Measurements from ENCODE around the gene DLG2.

The DLG2 gene

DNA sequence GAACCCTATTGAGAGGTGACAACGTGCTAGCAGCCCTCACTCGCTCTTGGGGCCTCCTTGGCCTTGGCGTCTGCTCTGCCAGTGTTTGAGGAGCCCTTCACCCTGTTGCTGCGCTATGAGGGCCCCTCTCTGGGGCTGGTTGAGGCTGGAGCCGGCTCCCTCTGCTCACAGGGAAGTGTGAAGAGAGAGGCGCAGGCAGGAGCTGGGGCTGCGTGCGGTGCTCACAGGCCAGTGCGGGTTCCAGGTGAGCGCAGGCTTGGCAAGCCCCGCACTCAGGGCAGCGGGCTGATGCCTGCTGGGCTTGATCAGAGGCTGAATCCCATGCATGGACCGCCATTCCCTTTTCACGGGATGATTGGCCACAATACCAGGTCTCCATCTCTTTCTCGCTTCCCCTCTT, 90.7 kb downstream of the DLG2 start:
- no peaks in the 10 kb centered on the region for H3K27me3 Mint-ChIP-seq (ENCODE audit: low read depth)
- H3K27ac Mint-ChIP-seq: no peak overlapping the region
- H3K4me3 Mint-ChIP-seq: no peak overlapping the region
- TF ChIP-seq, protein P1, sequence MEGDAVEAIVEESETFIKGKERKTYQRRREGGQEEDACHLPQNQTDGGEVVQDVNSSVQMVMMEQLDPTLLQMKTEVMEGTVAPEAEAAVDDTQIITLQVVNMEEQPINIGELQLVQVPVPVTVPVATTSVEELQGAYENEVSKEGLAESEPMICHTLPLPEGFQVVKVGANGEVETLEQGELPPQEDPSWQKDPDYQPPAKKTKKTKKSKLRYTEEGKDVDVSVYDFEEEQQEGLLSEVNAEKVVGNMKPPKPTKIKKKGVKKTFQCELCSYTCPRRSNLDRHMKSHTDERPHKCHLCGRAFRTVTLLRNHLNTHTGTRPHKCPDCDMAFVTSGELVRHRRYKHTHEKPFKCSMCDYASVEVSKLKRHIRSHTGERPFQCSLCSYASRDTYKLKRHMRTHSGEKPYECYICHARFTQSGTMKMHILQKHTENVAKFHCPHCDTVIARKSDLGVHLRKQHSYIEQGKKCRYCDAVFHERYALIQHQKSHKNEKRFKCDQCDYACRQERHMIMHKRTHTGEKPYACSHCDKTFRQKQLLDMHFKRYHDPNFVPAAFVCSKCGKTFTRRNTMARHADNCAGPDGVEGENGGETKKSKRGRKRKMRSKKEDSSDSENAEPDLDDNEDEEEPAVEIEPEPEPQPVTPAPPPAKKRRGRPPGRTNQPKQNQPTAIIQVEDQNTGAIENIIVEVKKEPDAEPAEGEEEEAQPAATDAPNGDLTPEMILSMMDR (IDR thresholded peaks at IDR 0.05; ENCODE audit: unreplicated experiment in 3 of 3): no peak
- H3K9me3 Mint-ChIP-seq: peaks cover 4% of the 10 kb centered on the region
- peaks cover 5% of the 10 kb centered on the region for H3K36me3 Mint-ChIP-seq (ENCODE audit: low read depth)
- peaks cover 25% of the 10 kb centered on the region for H3K4me1 Mint-ChIP-seq

DNA sequence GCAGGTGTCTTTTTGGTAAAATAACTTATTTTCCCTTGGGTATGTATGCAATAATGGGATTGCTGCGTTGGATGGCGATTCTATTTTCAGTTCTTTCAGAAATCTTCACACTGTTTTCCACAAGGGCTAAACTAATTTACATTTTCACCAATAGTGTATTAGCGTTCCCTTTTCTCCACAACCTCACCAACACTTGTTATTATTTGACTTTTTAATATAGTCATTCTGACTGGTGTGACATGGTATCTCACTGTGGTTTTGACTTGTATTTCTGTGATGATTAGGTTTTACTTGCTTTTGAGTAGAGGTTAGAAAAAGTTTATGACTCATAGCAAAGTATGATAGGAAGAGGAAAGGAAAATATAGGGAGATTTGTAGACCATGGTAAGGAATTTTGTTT, 92.3 kb downstream of the DLG2 start:
- Mint-ChIP-seq H3K9me3 (peaks cover 4% of the 10 kb centered on the region), H3K4me3 (no peak overlapping the region), H3K27ac (no peak overlapping the region), H3K4me1 (peaks cover 23% of the 10 kb centered on the region), H3K27me3 (ENCODE audit: low read depth) (no peaks in the 10 kb centered on the region), H3K36me3 (ENCODE audit: low read depth) (peaks cover 5% of the 10 kb centered on the region)
- TF ChIP-seq, protein P1 (IDR thresholded peaks at IDR 0.05; ENCODE audit: unreplicated experiment in 3 of 3): no peak

DNA sequence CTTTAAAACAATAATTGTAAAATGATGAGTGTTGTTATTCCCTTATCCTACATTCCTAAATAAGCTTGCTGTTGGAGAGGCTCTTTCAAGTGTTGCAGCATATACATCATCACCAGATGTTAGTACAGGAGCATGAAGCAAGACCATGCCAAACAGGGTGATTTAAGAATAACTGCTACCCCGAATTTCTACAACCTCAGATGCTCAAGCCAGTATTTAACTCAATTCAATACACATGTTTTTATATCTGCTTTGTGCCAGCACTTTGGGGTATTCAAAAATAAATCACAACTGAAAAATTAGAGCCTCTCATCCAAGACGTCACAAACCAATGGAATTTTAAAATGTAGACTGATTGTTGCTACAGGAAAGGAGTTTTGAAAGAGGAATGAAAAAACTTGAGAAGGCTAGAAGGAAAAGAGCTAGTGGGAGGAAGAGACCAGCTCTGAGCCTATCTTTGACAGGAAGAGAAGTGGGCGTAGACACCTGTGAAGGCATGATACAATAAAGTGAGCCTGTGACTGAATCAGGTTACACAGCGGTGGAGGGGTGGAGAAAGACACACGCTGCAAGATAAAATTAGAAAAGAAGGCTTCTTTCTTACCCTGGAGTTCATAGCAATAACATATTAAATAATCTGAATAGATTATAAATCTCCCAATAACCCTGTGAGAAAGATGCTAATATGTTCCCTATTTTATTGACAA, 95.8 kb downstream of the DLG2 start:
- Mint-ChIP-seq H3K4me3 (no peak overlapping the region), H3K4me1 (peaks cover 13% of the 10 kb centered on the region), H3K27me3 (ENCODE audit: low read depth) (no peaks in the 10 kb centered on the region), H3K36me3 (ENCODE audit: low read depth) (peaks cover 5% of the 10 kb centered on the region), H3K9me3 (peaks cover 4% of the 10 kb centered on the region), H3K27ac (peak overlapping the region in 2 of 3 experiments; percentile 44 to 62)
- TF ChIP-seq, protein P1 (IDR thresholded peaks at IDR 0.05; ENCODE audit: unreplicated experiment in 3 of 3): no peak

DNA sequence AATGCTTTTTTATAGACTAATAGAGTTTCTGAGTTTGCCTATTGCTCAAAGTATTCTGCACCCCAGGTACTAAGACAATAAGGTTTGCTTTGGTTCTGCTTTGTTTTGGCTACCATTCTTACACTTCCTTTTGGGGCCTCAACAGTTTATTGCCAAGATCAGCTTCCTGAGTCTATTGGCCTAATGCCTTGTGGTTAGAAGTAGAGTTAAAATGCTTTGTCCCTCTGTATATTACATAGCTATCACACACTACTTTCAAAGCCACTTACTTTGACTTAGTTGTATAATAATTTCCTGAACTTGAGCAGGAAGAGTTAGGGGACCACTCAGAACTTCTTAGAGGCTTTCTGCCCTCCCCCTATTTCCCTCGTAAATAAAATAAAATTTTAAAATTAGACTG, 96.5 kb downstream of the DLG2 start:
- Mint-ChIP-seq H3K27me3 (ENCODE audit: low read depth) (no peaks in the 10 kb centered on the region), H3K4me1 (peaks cover 13% of the 10 kb centered on the region)

DNA sequence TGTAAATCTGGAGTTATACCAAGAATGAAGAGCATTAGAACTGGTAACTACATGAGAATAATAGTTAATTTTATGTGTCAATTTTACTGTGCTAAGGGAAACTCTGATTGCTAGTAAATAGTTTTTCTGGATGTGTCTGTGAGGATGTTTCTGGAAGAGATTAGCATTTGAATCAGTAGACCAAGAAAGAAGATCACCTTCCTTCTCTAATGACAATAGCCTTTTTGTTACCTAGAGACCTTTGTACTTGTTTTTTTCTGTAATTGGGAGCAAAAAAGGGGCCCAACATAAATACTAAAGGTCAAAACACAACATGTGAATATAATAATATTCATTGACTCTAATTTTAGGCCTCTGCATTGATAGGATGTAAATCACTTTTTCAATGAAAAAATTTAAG, 100.6 kb downstream of the DLG2 start:
- Mint-ChIP-seq H3K27me3 (ENCODE audit: low read depth) (no peaks in the 10 kb centered on the region), H3K4me1 (peaks cover 11% of the 10 kb centered on the region), H3K36me3 (ENCODE audit: low read depth) (peaks cover 2% of the 10 kb centered on the region), H3K9me3 (peaks cover 12% of the 10 kb centered on the region), H3K27ac (peak overlapping the region in 1 of 3 experiments; percentile 36), H3K4me3 (no peak overlapping the region)
- TF ChIP-seq, protein P1 (IDR thresholded peaks at IDR 0.05; ENCODE audit: unreplicated experiment in 3 of 3): no peak

More for the DNA sequence above, 96.5 kb downstream of the DLG2 start:
- TF ChIP-seq, protein P1 (IDR thresholded peaks at IDR 0.05; ENCODE audit: unreplicated experiment in 3 of 3): no peak
- Mint-ChIP-seq H3K4me3 (no peak overlapping the region), H3K27ac (peak overlapping the region in 2 of 3 experiments; percentile 62 to 83), H3K36me3 (ENCODE audit: low read depth) (peaks cover 5% of the 10 kb centered on the region), H3K9me3 (peaks cover 4% of the 10 kb centered on the region)

DNA sequence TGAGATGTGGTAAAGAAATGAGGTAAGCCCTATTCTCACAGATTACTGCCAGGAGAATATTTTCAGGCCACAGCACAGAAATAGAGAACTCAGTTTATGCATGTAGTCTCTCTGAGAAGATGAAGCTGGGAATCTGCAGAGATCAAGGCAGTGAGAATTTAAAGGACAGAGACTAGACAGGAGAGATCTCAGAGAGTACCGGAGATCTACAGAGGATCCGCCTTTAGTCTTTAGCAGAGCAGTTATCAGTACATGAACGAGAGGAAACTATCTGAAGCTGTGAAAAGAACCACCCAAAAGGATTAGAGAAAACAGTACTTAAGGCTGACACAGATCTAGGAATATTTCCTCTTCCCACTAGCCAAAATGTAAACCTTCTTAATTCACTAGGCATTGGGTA, 101.5 kb downstream of the DLG2 start:
- Mint-ChIP-seq H3K27ac (peak overlapping the region in 1 of 3 experiments; percentile 36), H3K4me3 (no peak overlapping the region), H3K4me1 (peaks cover 3% of the 10 kb centered on the region)

More for the DNA sequence above, 101.5 kb downstream of the DLG2 start:
- Mint-ChIP-seq H3K36me3 (ENCODE audit: low read depth) (peaks cover 3% of the 10 kb centered on the region), H3K9me3 (peaks cover 19% of the 10 kb centered on the region), H3K27me3 (ENCODE audit: low read depth) (no peaks in the 10 kb centered on the region)
- TF ChIP-seq, protein P1 (IDR thresholded peaks at IDR 0.05; ENCODE audit: unreplicated experiment in 3 of 3): no peak

All from nephron (organoid).